DMS 273 (cell line): Measurements from ENCODE around the gene IL10RA.
A peak's percentile ranks its signal among the peaks of the same experiment; 100 is the strongest.
"Not testable (repeated sequence)": the region's sequence is repeated elsewhere in the genome, so short reads cannot be mapped to it uniquely, and the experiment has no call there.

Source experiments
- DNase-seq: peaks from one replicate; lab custom pipeline; 2025; ENCODE audit not compliant: unreplicated experiment; lab: John Stamatoyannopoulos, UW

IL10RA gene

GRCh38 chr11:117961896-117962295, 24.3 kb upstream of the IL10RA start:
- no peak for DNase-seq

GRCh38 chr11:117962826-117963225, 23.4 kb upstream of the IL10RA start:
- no peak for DNase-seq

GRCh38 chr11:117966908-117967307, 19.3 kb upstream of the IL10RA start:
- no peak for DNase-seq

- DNase-seq: no peak
These were observed 16.8 kb upstream of the IL10RA start for GRCh38 chr11:117969160-117969991.

- no peak for DNase-seq
These were observed 15.7 kb upstream of the IL10RA start for GRCh38 chr11:117970400-117971024.

- no peak for DNase-seq
These were observed 14.2 kb upstream of the IL10RA start for GRCh38 chr11:117972044-117972443.

- peak; percentile 43 for DNase-seq
These were observed 13.3 kb upstream of the IL10RA start for GRCh38 chr11:117972629-117973502.

- no peak for DNase-seq
These were observed 12.7 kb upstream of the IL10RA start for GRCh38 chr11:117973503-117973860.

- no peak for DNase-seq
These were observed 9.7 kb upstream of the IL10RA start for GRCh38 chr11:117976445-117976844.

GRCh38 chr11:117977029-117977428, 9.2 kb upstream of the IL10RA start:
- no peak for DNase-seq

GRCh38 chr11:117977612-117978264, 8.5 kb upstream of the IL10RA start:
- not testable (repeated sequence) for DNase-seq

- DNase-seq: not testable (repeated sequence)
These were observed 7.8 kb upstream of the IL10RA start for GRCh38 chr11:117978291-117978910.

- no peak for DNase-seq
These were observed 7.2 kb upstream of the IL10RA start for GRCh38 chr11:117978991-117979390.

GRCh38 chr11:117979481-117980211, 6.5 kb upstream of the IL10RA start:
- no peak for DNase-seq

- no peak for DNase-seq
These were observed 5.9 kb upstream of the IL10RA start for GRCh38 chr11:117980280-117980679.

- DNase-seq: no peak
These were observed 5.5 kb upstream of the IL10RA start for GRCh38 chr11:117980720-117981119.

GRCh38 chr11:117983163-117983475, 3.1 kb upstream of the IL10RA start:
- no peak for DNase-seq

GRCh38 chr11:117984476-117984875, 1.7 kb upstream of the IL10RA start:
- no peak for DNase-seq

GRCh38 chr11:117986981-117987574, 884 bp downstream of the IL10RA start:
- no peak for DNase-seq
